Naive B cell (primary cell): ENCODE results near the gene TRAK1. TPM values are rescaled to one million over a fixed set of nuclear protein-coding genes. Genes with fewer than 3 reads are reported as not detected.
"Not testable (repeated sequence)": the region's sequence is repeated elsewhere in the genome, so short reads cannot be mapped to it uniquely, and the experiment has no call there.

Source experiments
- ATAC-seq, 2 donors: fragments of 150-1000 bp; cut with Tn5 transposase; 2 replicates each; pipeline ENCODE4 v1.10.0; 2021; ENCODE audit warnings: low read depth in 2 of 2, mild to moderate bottlenecking in 2 of 2, moderate library complexity in 2 of 2
- DNase-seq: peaks from one replicate; pipeline ENCODE4 v3.0.0; 2022
- H3K27ac Mint-ChIP-seq, 6 donors: one replicate each; pipeline ENCODE4 v1.8.0; 2020 to 2022; ENCODE audit warnings: mild to moderate bottlenecking in 6 of 6, mixed read lengths in 6 of 6, moderate library complexity in 5 of 6, inconsistent platforms in 2 of 6
- H3K27me3 Mint-ChIP-seq, 3 donors: one replicate each; pipeline ENCODE4 v1.8.0; 2021 to 2022; ENCODE audit warnings: mixed read lengths in 3 of 3, mild to moderate bottlenecking in 1 of 3
- H3K36me3 Mint-ChIP-seq, 2 donors: one replicate each; pipeline ENCODE4 v1.8.0; 2020 to 2022; ENCODE audit warnings: mixed read lengths in 2 of 2, inconsistent platforms in 1 of 2, mild to moderate bottlenecking in 1 of 2
- H3K4me1 Mint-ChIP-seq, 3 donors: one replicate each; pipeline ENCODE4 v1.8.0; 2020 to 2022; ENCODE audit warnings: mixed read lengths in 3 of 3, inconsistent platforms in 1 of 3, mild to moderate bottlenecking in 1 of 3, moderate library complexity in 1 of 3
- H3K4me3 Mint-ChIP-seq, 8 donors: one replicate each; pipeline ENCODE4 v1.8.0; 2020 to 2022; ENCODE audit warnings: mild to moderate bottlenecking in 8 of 8, mixed read lengths in 8 of 8, moderate library complexity in 8 of 8, inconsistent platforms in 2 of 8
- H3K9me3 Mint-ChIP-seq, 7 donors: one replicate each; pipeline ENCODE4 v1.8.0; 2020 to 2022; ENCODE audit warnings: mixed read lengths in 7 of 7, mild to moderate bottlenecking in 5 of 7, inconsistent platforms in 2 of 7, moderate library complexity in 1 of 7
- polyA plus RNA-seq, 6 donors: library from polyadenylated mRNA; unstranded; fragments of 300-500 nt; fragmentation: Illumina TruSeq; gene quantifications; one replicate each; pipeline ENCODE4 v1.2.3, GENCODE V29; 2021; ENCODE audit warnings: low read depth in 6 of 6

TRAK1 gene, protein sequence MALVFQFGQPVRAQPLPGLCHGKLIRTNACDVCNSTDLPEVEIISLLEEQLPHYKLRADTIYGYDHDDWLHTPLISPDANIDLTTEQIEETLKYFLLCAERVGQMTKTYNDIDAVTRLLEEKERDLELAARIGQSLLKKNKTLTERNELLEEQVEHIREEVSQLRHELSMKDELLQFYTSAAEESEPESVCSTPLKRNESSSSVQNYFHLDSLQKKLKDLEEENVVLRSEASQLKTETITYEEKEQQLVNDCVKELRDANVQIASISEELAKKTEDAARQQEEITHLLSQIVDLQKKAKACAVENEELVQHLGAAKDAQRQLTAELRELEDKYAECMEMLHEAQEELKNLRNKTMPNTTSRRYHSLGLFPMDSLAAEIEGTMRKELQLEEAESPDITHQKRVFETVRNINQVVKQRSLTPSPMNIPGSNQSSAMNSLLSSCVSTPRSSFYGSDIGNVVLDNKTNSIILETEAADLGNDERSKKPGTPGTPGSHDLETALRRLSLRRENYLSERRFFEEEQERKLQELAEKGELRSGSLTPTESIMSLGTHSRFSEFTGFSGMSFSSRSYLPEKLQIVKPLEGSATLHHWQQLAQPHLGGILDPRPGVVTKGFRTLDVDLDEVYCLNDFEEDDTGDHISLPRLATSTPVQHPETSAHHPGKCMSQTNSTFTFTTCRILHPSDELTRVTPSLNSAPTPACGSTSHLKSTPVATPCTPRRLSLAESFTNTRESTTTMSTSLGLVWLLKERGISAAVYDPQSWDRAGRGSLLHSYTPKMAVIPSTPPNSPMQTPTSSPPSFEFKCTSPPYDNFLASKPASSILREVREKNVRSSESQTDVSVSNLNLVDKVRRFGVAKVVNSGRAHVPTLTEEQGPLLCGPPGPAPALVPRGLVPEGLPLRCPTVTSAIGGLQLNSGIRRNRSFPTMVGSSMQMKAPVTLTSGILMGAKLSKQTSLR
- 10 to 100 TPM; 20.5 to 54.1 (median 28.4) TPM for polyA plus RNA-seq

GRCh38 chr3:42090973-42091731 is at the start of gene TRAK1:
TRAK1 (plus strand) TSS chr3:42091357; CDS start chr3:42091470, 113 bp downstream.
- peaks cover 55 to 80% (median 69%) of the 10 kb centered on the region in 3 donors for H3K4me1 Mint-ChIP-seq
- H3K27ac Mint-ChIP-seq, result peak within 1 kb of the TSS; percentile 65 to 97 (median 88)
- DNase-seq, result no peak
- no peak for ATAC-seq
- no peaks in the 10 kb centered on the region for H3K27me3 Mint-ChIP-seq
- peaks cover 0 to 13% (median 6%) of the 10 kb centered on the region in 7 donors for H3K9me3 Mint-ChIP-seq
- H3K36me3 Mint-ChIP-seq, result peaks cover 24 to 46% of the 10 kb centered on the region in 2 donors
- H3K4me3 Mint-ChIP-seq, result peak within 1 kb of the TSS in 6 of 8 donors; percentile 29 to 55 (median 35)

DNA sequence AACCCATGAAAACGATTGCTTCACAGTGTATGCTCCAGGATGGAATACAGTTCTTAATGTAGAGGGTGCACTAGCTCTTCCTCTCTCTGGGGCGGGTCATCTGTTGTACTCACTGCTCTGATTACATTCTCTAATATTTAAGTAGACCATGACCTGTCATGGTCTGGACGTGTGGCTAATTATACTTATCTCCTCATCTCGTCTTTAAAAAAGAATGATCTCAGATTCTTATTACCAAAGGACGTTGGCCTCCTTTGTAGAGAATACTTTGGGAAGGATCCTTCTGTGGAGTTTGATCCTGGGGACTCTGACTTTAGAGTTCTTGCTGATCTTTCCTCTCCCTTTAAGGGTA is 48.4 kb upstream of the TRAK1 start:
- H3K4me3 Mint-ChIP-seq, result peak overlapping the region; percentile 2 to 74 (median 48)
- H3K27ac Mint-ChIP-seq, result peak overlapping the region; percentile 85 to 96 (median 92)
- no peak for DNase-seq
- H3K36me3 Mint-ChIP-seq, result no peaks in the 10 kb centered on the region
- ATAC-seq, result peak; percentile 15 to 24
- H3K27me3 Mint-ChIP-seq, result no peaks in the 10 kb centered on the region
- H3K4me1 Mint-ChIP-seq, result peaks cover 58 to 96% (median 83%) of the 10 kb centered on the region in 3 donors
- peaks cover 0 to 6% (median 0%) of the 10 kb centered on the region in 7 donors for H3K9me3 Mint-ChIP-seq

- Mint-ChIP-seq H3K36me3 (no peaks in the 10 kb centered on the region), H3K27ac (peak overlapping the region; percentile 85 to 96 (median 92)), H3K4me3 (peak overlapping the region; percentile 2 to 74 (median 52)), H3K4me1 (peaks cover 59 to 96% (median 83%) of the 10 kb centered on the region in 3 donors), H3K9me3 (peaks cover 0 to 6% (median 0%) of the 10 kb centered on the region in 7 donors), H3K27me3 (no peaks in the 10 kb centered on the region)
- DNase-seq (no peak), ATAC-seq (peak; percentile 25 to 35)
Observed at GRCh38 chr3:42043099-42043813, 47.9 kb upstream of the TRAK1 start.

DNA sequence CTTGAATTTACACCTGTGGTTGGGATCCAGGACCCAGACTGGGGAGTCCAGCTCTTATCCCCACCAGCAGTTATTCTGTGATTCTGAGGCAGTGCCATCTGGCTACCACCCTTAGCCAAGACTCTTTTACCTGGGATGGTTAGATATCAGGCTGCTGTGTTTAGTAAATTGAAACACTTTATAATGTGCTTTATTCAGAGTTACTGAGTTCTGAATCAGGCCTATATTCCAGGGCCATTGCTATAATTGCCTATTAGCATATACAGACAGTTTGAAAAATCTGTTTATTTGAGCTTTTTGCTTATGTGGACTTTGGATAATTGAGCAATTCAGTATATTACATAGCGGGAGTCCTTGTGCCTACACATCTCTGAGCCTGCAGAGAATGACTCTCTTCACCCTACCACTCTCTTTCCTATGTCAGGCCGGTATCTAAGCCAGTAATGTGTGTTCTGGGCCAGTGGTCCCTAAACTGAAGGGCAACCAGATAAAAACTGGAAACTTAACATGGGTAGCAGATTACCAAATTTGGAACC is 45.4 kb upstream of the TRAK1 start:
- peaks cover 64 to 95% (median 91%) of the 10 kb centered on the region in 3 donors for H3K4me1 Mint-ChIP-seq
- peak overlapping the region in 7 of 8 donors; percentile 28 to 70 (median 48) for H3K4me3 Mint-ChIP-seq
- H3K27ac Mint-ChIP-seq, result peak overlapping the region; percentile 70 to 93 (median 90)
- H3K27me3 Mint-ChIP-seq, result no peaks in the 10 kb centered on the region
- no peak for DNase-seq
- no peaks in the 10 kb centered on the region for H3K36me3 Mint-ChIP-seq
- peak in 1 of 2 donors; percentile 1 for ATAC-seq
- H3K9me3 Mint-ChIP-seq, result peaks cover 0 to 2% (median 0%) of the 10 kb centered on the region in 7 donors

DNA sequence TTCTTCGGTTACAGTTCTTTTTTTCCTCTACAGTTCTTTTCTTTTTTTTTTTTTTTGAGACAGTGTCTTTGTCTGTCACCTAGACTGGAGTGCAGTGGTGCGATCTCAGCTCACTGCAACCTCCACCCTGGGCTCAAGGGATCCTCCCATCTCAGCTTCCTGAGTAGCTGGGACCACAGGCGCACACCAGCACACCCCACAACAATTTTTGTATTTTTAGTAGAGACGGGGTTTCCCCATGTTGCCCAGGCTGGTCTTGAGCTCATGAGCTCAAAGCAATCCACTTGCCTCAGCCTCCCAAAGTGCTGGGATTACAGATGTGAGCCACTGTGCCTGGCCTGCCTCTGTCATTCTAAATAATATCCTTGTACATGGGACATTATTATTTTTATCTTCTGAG is 42.6 kb upstream of the TRAK1 start:
- not testable (repeated sequence) for H3K9me3 Mint-ChIP-seq, H3K36me3 Mint-ChIP-seq, H3K27me3 Mint-ChIP-seq
- Mint-ChIP-seq H3K27ac (peak overlapping the region; percentile 88 to 97 (median 96)), H3K4me3 (peak overlapping the region; percentile 70 to 91 (median 86)), H3K4me1 (peaks cover 73 to 91% (median 90%) of the 10 kb centered on the region in 3 donors)
- ATAC-seq (peak; percentile 78 to 82), DNase-seq (peak; percentile 44)

DNA sequence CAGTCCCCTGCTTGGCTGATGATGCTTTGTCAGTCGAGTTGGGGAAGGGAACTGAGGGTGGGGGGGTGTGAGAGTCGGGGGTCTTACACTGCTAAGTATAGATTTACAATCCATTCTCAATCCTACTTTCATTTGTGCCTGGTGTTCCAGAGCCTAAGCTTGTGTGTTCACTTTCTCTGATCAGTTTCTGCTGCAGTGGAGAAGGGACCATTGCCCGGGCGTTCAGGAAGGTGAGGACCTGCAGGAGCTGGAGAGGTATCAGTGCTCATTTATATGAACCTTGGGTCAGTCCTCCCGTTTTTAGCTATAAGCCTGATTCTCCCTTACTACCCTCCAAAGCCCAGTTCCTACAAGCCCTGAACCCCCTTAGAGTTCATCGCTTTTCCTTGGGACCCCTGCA is 41.0 kb upstream of the TRAK1 start:
- no peak for DNase-seq
- ATAC-seq, result no peak
- Mint-ChIP-seq H3K4me3 (peak overlapping the region in 4 of 8 donors; percentile 19 to 78 (median 67)), H3K36me3 (peaks cover 0 to 1% of the 10 kb centered on the region in 2 donors), H3K4me1 (peaks cover 70 to 89% (median 88%) of the 10 kb centered on the region in 3 donors), H3K27ac (peak overlapping the region in 5 of 6 donors; percentile 16 to 96 (median 90)), H3K9me3 (no peaks in the 10 kb centered on the region), H3K27me3 (no peaks in the 10 kb centered on the region)

GRCh38 chr3:42051384-42052131 is 39.6 kb upstream of the TRAK1 start:
- H3K4me1 Mint-ChIP-seq, result peaks cover 62 to 86% (median 81%) of the 10 kb centered on the region in 3 donors
- peak overlapping the region in 6 of 8 donors; percentile 23 to 60 (median 54) for H3K4me3 Mint-ChIP-seq
- peaks cover 8 to 9% of the 10 kb centered on the region in 2 donors for H3K36me3 Mint-ChIP-seq
- no peaks in the 10 kb centered on the region for H3K9me3 Mint-ChIP-seq
- ATAC-seq (no peak), DNase-seq (no peak)
- peak overlapping the region; percentile 49 to 92 (median 88) for H3K27ac Mint-ChIP-seq
- no peaks in the 10 kb centered on the region for H3K27me3 Mint-ChIP-seq

DNA sequence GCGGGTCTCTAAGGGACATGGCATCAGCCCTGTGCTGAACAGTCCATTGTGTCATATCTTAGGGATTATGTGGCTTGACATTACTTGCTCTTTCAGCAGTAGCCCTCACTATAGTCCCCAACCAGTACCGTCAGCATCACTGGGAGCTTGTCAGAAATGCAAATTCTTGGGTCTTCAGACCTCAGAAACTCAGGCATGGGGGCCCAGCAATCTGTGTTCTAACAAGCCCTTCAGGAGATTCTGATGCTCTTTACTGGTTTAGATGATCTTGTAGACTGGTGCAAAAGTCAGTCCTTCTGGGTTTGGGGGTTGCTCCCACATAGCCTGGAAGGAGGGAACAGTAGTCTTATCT is 39.0 kb upstream of the TRAK1 start:
- Mint-ChIP-seq H3K27me3 (no peaks in the 10 kb centered on the region), H3K4me1 (peaks cover 64 to 86% (median 81%) of the 10 kb centered on the region in 3 donors), H3K27ac (peak overlapping the region in 5 of 6 donors; percentile 44 to 90 (median 84)), H3K9me3 (no peaks in the 10 kb centered on the region), H3K36me3 (peaks cover 8 to 9% of the 10 kb centered on the region in 2 donors), H3K4me3 (peak overlapping the region in 5 of 8 donors; percentile 18 to 60 (median 35))
- ATAC-seq (no peak), DNase-seq (no peak)

GRCh38 chr3:42052484-42053351 is 38.4 kb upstream of the TRAK1 start:
- H3K9me3 Mint-ChIP-seq, result no peaks in the 10 kb centered on the region
- peak overlapping the region in 2 of 8 donors; percentile 10 to 22 for H3K4me3 Mint-ChIP-seq
- no peak for ATAC-seq
- H3K4me1 Mint-ChIP-seq, result peaks cover 68 to 86% (median 81%) of the 10 kb centered on the region in 3 donors
- DNase-seq, result no peak
- H3K27me3 Mint-ChIP-seq, result no peaks in the 10 kb centered on the region
- peaks cover 8 to 9% of the 10 kb centered on the region in 2 donors for H3K36me3 Mint-ChIP-seq
- peak overlapping the region; percentile 43 to 90 (median 52) for H3K27ac Mint-ChIP-seq

GRCh38 chr3:42053476-42053875 is 37.7 kb upstream of the TRAK1 start:
- peaks cover 8 to 9% of the 10 kb centered on the region in 2 donors for H3K36me3 Mint-ChIP-seq
- peak overlapping the region in 1 of 8 donors; percentile 7 for H3K4me3 Mint-ChIP-seq
- peaks cover 66 to 86% (median 80%) of the 10 kb centered on the region in 3 donors for H3K4me1 Mint-ChIP-seq
- no peaks in the 10 kb centered on the region for H3K9me3 Mint-ChIP-seq
- peak overlapping the region; percentile 36 to 94 (median 86) for H3K27ac Mint-ChIP-seq
- ATAC-seq (no peak), DNase-seq (no peak)
- no peaks in the 10 kb centered on the region for H3K27me3 Mint-ChIP-seq
